ENCODE results near the gene MLIP. TPM values are rescaled to one million over a fixed set of nuclear protein-coding genes. Genes with fewer than 3 reads are reported as not detected.

The MLIP gene, protein sequence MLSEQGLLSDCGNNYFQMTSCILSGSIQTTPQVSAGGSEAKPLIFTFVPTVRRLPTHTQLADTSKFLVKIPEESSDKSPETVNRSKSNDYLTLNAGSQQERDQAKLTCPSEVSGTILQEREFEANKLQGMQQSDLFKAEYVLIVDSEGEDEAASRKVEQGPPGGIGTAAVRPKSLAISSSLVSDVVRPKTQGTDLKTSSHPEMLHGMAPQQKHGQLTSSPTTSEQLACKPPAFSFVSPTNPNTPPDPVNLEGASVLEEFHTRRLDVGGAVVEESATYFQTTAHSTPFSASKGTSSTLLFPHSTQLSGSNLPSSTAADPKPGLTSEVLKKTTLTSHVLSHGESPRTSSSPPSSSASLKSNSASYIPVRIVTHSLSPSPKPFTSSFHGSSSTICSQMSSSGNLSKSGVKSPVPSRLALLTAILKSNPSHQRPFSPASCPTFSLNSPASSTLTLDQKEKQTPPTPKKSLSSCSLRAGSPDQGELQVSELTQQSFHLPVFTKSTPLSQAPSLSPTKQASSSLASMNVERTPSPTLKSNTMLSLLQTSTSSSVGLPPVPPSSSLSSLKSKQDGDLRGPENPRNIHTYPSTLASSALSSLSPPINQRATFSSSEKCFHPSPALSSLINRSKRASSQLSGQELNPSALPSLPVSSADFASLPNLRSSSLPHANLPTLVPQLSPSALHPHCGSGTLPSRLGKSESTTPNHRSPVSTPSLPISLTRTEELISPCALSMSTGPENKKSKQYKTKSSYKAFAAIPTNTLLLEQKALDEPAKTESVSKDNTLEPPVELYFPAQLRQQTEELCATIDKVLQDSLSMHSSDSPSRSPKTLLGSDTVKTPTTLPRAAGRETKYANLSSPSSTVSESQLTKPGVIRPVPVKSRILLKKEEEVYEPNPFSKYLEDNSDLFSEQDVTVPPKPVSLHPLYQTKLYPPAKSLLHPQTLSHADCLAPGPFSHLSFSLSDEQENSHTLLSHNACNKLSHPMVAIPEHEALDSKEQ
- total RNA-seq (2016; rRNA removed; fragmentation: Illumina TruSeq; extraction: Trizol) (0.33 TPM in 1 of 2 replicates, not detected in the other), polyA plus RNA-seq (2011; rRNA removed) (0.08 TPM in 1 of 2 replicates, not detected in the other), polyA minus RNA-seq (2011; rRNA and poly(A)+ RNA removed; ENCODE audit: low replicate concordance) (0.54 TPM in 1 of 2 replicates, not detected in the other), Bru-seq, nascent RNA (percentile 18 among the genes with signal in this experiment), BruChase-seq, experiment 1, labeled RNA remaining after a 6-hour chase (percentile 35 among the genes with signal in this experiment), BruChase-seq, experiment 2, labeled RNA remaining after a 2-hour chase (percentile 28 among the genes with signal in this experiment)
- not detected in 2 replicates for total RNA-seq (2016; cell fraction: cytosol; rRNA removed; fragmentation: Illumina TruSeq; extraction: Trizol; ENCODE audit: low read depth)
- total RNA-seq (2016; cell fraction: insoluble cytoplasmic fraction; rRNA removed; fragmentation: Illumina TruSeq; extraction: Trizol): 0.15 and 0.24 TPM in 2 replicates
- not detected in 2 replicates for total RNA-seq (2016; cell fraction: membrane; rRNA removed; fragmentation: Illumina TruSeq; extraction: Trizol)
- 0.78 and 1.1 TPM in 2 replicates for total RNA-seq (2016; cell fraction: nucleus; rRNA removed; fragmentation: Illumina TruSeq; extraction: Trizol)
- polyA plus RNA-seq (2011; cell fraction: cytosol; rRNA removed): not detected in 2 replicates
- not detected in 2 replicates for polyA plus RNA-seq (2011; cell fraction: nucleus; rRNA removed)
- polyA plus RNA-seq (2012): not detected in 2 replicates
- polyA plus RNA-seq (2016; cell fraction: cytosol; fragmentation: Illumina TruSeq; extraction: Trizol; ENCODE audit: low read depth): not detected in 2 replicates
- not detected in 2 replicates for polyA plus RNA-seq (2016; cell fraction: insoluble cytoplasmic fraction; fragmentation: Illumina TruSeq; extraction: Trizol; ENCODE audit: low read depth)
- polyA plus RNA-seq (2016; cell fraction: membrane; fragmentation: Illumina TruSeq; extraction: Trizol; ENCODE audit: low read depth): not detected in 2 replicates
- not detected in 2 replicates for polyA plus RNA-seq (2016; cell fraction: nucleus; fragmentation: Illumina TruSeq; extraction: Trizol; ENCODE audit: insufficient read depth, low read depth)
- polyA minus RNA-seq (2011; cell fraction: cytosol; rRNA and poly(A)+ RNA removed): not detected in 2 replicates
- polyA minus RNA-seq (2011; cell fraction: nucleus; rRNA and poly(A)+ RNA removed): 7.8 TPM in 1 of 2 replicates, not detected in the other
- long read RNA-seq, experiment 1: 0 reads
- long read RNA-seq, experiment 2: 0 reads

- Histone ChIP-seq H2AFZ (ENCODE audit: low read length) (no peak within 1 kb of the TSS), H3K9ac (ENCODE audit: insufficient read depth, low read depth, low read length) (no peak within 1 kb of the TSS), H3K27ac (ENCODE audit: extremely low read length, insufficient read depth, low read length) (no peak within 1 kb of the TSS), H3K4me2 (ENCODE audit: low read depth, low read length) (no peak within 1 kb of the TSS), H3K4me1 (ENCODE audit: insufficient read depth, low read length) (no peaks in the 10 kb centered on the region), H3K79me2 (ENCODE audit: insufficient read depth, low read length) (no peaks in the 10 kb centered on the region), H3K9me3 (ENCODE audit: low read length) (no peaks in the 10 kb centered on the region), H3K27me3 (ENCODE audit: control insufficient read depth in 1 of 2, insufficient read depth in 2 of 2, low read length in 2 of 2) (no peaks in the 10 kb centered on the region), H3K4me3 (replicated peaks in 1 of 3; ENCODE audit: insufficient read depth in 1 of 3, low read depth in 2 of 3, low read length in 3 of 3) (no peak within 1 kb of the TSS), H3K36me3 (replicated peaks in 1 of 2; ENCODE audit: control insufficient read depth in 1 of 2, insufficient read depth in 2 of 2, low read length in 2 of 2) (no peaks in the 10 kb centered on the region), H4K20me1 (ENCODE audit: insufficient read depth, low read length) (no peaks in the 10 kb centered on the region)
- in situ Hi-C loops (cut with HindIII; ENCODE audit: extremely low pct_ligation_motif_present, low pct_unique_long_range_greater_than_20kb) (no loop called here), intact Hi-C loops (cut with micrococcal nuclease; ENCODE audit: unreplicated experiment) (no loop called here)
- DNase-seq (ENCODE audit: low spot score): no peak
- no peak for FAIRE-seq
- ChIA-PET POLR2A (no interaction called here), CTCF (ENCODE audit: low intra/inter-chr PET ratio, low total read pairs) (no interaction called here)
- 48% methylated on average over 10 of the region's 10 CpGs for WGBS (ENCODE audit: low lambda C conversion rate)
- no TSS peak for BruUV-seq (replicated peaks)
- no peak for ATAC-seq
- TF ChIP-seq, protein P1, sequence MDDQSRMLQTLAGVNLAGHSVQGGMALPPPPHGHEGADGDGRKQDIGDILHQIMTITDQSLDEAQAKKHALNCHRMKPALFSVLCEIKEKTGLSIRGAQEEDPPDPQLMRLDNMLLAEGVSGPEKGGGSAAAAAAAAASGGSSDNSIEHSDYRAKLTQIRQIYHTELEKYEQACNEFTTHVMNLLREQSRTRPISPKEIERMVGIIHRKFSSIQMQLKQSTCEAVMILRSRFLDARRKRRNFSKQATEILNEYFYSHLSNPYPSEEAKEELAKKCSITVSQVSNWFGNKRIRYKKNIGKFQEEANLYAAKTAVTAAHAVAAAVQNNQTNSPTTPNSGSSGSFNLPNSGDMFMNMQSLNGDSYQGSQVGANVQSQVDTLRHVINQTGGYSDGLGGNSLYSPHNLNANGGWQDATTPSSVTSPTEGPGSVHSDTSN (CRISPR knock-in tag; IDR thresholded peaks at IDR 0.05; ENCODE audit: borderline replicate concordance): no peak
Observed at GRCh38 chr6:54111341-54112045, at the start of gene MLIP. Gene MLIP (plus strand): TSS chr6:54111443. CDS start chr6:54111480, 37 bp downstream.
